Panc1 (cell line): Measurements from ENCODE around the gene ZNF654. TPM values are rescaled to one million over a fixed set of nuclear protein-coding genes. Genes with fewer than 3 reads are reported as not detected.

Experiments used
- ATAC-seq: fragments of 200-7000 bp; cut with Tn5 transposase; 2 replicates; pipeline ENCODE4 v1.9.1; 2020; ENCODE audit warnings: mild to moderate bottlenecking, moderate library complexity
- BruUV-seq: library from RNA; stranded (reverse); fragments of 400-500 nt; replicated peaks from 2 replicates; lab custom pipeline; 2021; lab: Mats Ljungman, UMichigan
- CTCF ChIA-PET: fragments of 300-600 bp; sonication (Branson Sonifier 250); formaldehyde crosslinking; loops from one replicate; lab custom pipeline; 2022; ENCODE audit warnings: antibody characterized with exemption; lab: Charles Lee
- POLR2A ChIA-PET: fragments of 300-600 bp; sonication (Branson Sonifier 250); formaldehyde crosslinking; loops from one replicate; lab custom pipeline; 2022; ENCODE audit warnings: antibody characterized with exemption; lab: Charles Lee
- DNase-seq: peaks from one replicate; pipeline ENCODE4 v3.0.0-alpha.2; 2010; ENCODE audit warnings: low read depth, low spot score
- H3K27ac ChIP-seq: 2 replicates; pipeline ENCODE4 v1.5.1; 2011; ENCODE audit warnings: mild to moderate bottlenecking, low read length, inconsistent platforms
- H3K27me3 ChIP-seq: fragments of 200-500 bp; sonication (Bioruptor generic); 2 replicates; pipeline ENCODE4 v1.6.0; 2014; ENCODE audit warnings: low read length, inconsistent platforms; ENCODE audit not compliant: control insufficient read depth, insufficient read depth
- H3K36me3 ChIP-seq: fragments of 200-500 bp; sonication (Bioruptor generic); 2 replicates; pipeline ENCODE4 v1.5.1; 2014; ENCODE audit warnings: inconsistent platforms, mild to moderate bottlenecking, low read length, moderate library complexity; ENCODE audit not compliant: control insufficient read depth, insufficient read depth
- H3K4me1 ChIP-seq: 2 replicates; pipeline ENCODE4 v1.5.1; 2011; ENCODE audit warnings: inconsistent platforms, mild to moderate bottlenecking, low read length, moderate library complexity; ENCODE audit not compliant: control insufficient read depth, insufficient read depth
- H3K4me3 ChIP-seq, 2 experiments: 2 replicates each; pipeline ENCODE4 v1.5.1; 2011 to 2012; ENCODE audit warnings: low read depth in 2 of 2, low read length in 2 of 2, mild to moderate bottlenecking in 2 of 2, inconsistent platforms in 1 of 2, moderate library complexity in 1 of 2
- H3K9me3 ChIP-seq: fragments of 200-500 bp; sonication (Bioruptor generic); 2 replicates; pipeline ENCODE4 v1.5.1; 2014; ENCODE audit warnings: low read depth, mild to moderate bottlenecking, inconsistent platforms, low read length, moderate library complexity; ENCODE audit not compliant: control insufficient read depth, insufficient read depth
- CTCF ChIP-seq: fragments of 450-650 bp; IDR thresholded peaks from 2 replicates; pipeline ENCODE4 v1.5.1; 2017; ENCODE audit warnings: mild to moderate bottlenecking
- POLR2AphosphoS5 ChIP-seq: IDR thresholded peaks from 2 replicates; pipeline ENCODE4 v1.6.1; 2012; ENCODE audit warnings: mild to moderate bottlenecking, low read depth, low read length, moderate library complexity
- REST ChIP-seq, 2 experiments: IDR thresholded peaks; 2 replicates each; pipeline ENCODE4 v1.6.1; 2011 to 2012; ENCODE audit warnings: low read depth in 2 of 2, control low read depth in 1 of 2, low read length in 1 of 2, mild to moderate bottlenecking in 1 of 2, moderate library complexity in 1 of 2; ENCODE audit not compliant: insufficient read depth in 1 of 2
- SIN3A ChIP-seq: IDR thresholded peaks from 2 replicates; pipeline ENCODE4 v1.6.1; 2012; ENCODE audit warnings: low read depth, mild to moderate bottlenecking, low read length, moderate library complexity, borderline replicate concordance; ENCODE audit not compliant: insufficient read depth
- TCF7L2 ChIP-seq: IDR thresholded peaks from 2 replicates; pipeline ENCODE4 v1.6.1; 2011; ENCODE audit warnings: mild to moderate bottlenecking, low read depth, low read length, inconsistent platforms
- in situ Hi-C: cut with HindIII; loops from 2 replicates; pipeline ENCODE4 v1.10.0; 2016; ENCODE audit warnings: low sequenced_read_pairs, low pct_unique_long_range_greater_than_20kb
- intact Hi-C: fragments of 100-400 bp; cut with micrococcal nuclease; formaldehyde crosslinking; loops from one replicate; pipeline ENCODE4 v1.10.0; 2022; ENCODE audit not compliant: unreplicated experiment
- total RNA-seq: library from RNA; stranded (reverse); gene quantifications from one replicate; pipeline ENCODE4 v1.2.1, GENCODE V29; 2021; ENCODE audit not compliant: unreplicated experiment

The ZNF654 gene
- total RNA-seq, 1 experiment from 2014 or later = 10.0 TPM

- ChIA-PET CTCF (no interaction called here), POLR2A (no interaction called here)
- DNase-seq (no peak), ATAC-seq (no peak)
- intact Hi-C loops (no loop called here), in situ Hi-C loops (no loop called here)
- Histone ChIP-seq H3K4me3 (no peak overlapping the region), H3K9me3 (no peaks in the 10 kb centered on the region), H3K4me1 (no peaks in the 10 kb centered on the region), H3K27ac (no peak overlapping the region), H3K27me3 (no peaks in the 10 kb centered on the region), H3K36me3 (peaks cover 4% of the 10 kb centered on the region)
- TF ChIP-seq REST (IDR thresholded peaks at IDR 0.05; ENCODE audit: insufficient read depth in 1 of 2, low read depth in 2 of 2, low read length in 1 of 2) (no peak), POLR2AphosphoS5 (no peak), SIN3A (no peak), CTCF (no peak), TCF7L2 (no peak)
- BruUV-seq = no TSS peak
Observed at GRCh38 chr3:88133711-88134263, 74.7 kb downstream of the ZNF654 start.

GRCh38 chr3:88137836-88138235, 78.8 kb downstream of the ZNF654 start:
- in situ Hi-C loops = no loop called here
- Histone ChIP-seq H3K9me3 (no peaks in the 10 kb centered on the region), H3K36me3 (peaks cover 8% of the 10 kb centered on the region), H3K4me1 (no peaks in the 10 kb centered on the region), H3K27me3 (no peaks in the 10 kb centered on the region), H3K4me3 (no peak overlapping the region), H3K27ac (no peak overlapping the region)
- ATAC-seq (no peak), DNase-seq (no peak)
- ChIA-PET POLR2A (no interaction called here), CTCF (no interaction called here)
- TF ChIP-seq REST (IDR thresholded peaks at IDR 0.05; ENCODE audit: insufficient read depth in 1 of 2, low read depth in 2 of 2, low read length in 1 of 2) (no peak), SIN3A (no peak), TCF7L2 (no peak), CTCF (no peak), POLR2AphosphoS5 (no peak)
- intact Hi-C loops = no loop called here
- no TSS peak for BruUV-seq
